Measurements from ENCODE around the gene MFSD6.

GRCh38 chr2:190407246-190407661 is 901 bp upstream of the MFSD6 start:
- TF ChIP-seq EZH2phosphoT487 (IDR thresholded peaks at IDR 0.05) (no peak), CTCF (IDR thresholded peaks at IDR 0.05) (no peak)
